OCI-LY7 (cell line): ENCODE measurements around the gene GREB1.

Source experiments
- EZH2phosphoT487 ChIP-seq: fragments of 200-600 bp; sonication (generic); IDR thresholded peaks from 2 replicates; pipeline ENCODE4 v1.6.1; 2018; ENCODE audit warnings: low read depth, borderline replicate concordance, mild to moderate bottlenecking, mixed run types, antibody characterized with exemption, low read length, moderate library complexity, mixed read lengths
- TF ChIP-seq, protein P1 (sequence below): fragments of 200-600 bp; sonication (generic); conservative IDR thresholded peaks from 2 replicates; pipeline ENCODE4 v1.5.1; 2014; ENCODE audit warnings: mild to moderate bottlenecking, antibody characterized with exemption, low read length, moderate library complexity, mixed read lengths

DNA sequence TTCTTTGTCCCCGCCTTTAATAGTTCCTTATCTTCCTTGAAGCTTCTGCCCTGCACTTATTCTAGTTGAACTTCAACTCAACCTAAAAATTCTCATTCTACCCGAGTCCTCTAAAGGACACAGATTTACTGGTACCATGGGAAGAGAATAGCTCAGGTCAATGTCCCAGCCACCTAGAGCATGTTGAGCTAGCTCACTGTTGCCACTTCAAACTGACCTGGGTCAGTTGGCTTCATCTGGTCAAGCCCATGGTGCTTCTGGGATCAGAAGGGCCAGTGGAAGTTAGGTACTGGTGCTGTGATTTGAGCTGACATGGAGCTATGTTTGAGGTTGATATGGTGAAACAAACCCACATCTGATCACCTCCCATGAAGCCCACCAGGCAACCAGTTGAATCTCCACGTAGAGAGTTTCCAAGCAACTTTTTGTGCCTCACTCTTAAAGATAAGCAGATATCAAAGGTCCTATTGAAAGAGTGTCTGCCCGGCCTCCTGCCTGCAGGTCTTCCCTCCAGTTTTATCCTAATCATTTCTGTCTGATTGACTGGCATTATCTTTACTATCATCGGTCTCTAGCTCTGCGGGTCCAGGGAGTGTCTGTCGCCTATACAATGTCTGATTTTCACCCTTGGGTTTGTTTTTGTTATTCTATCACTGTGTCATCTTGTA is 17.2 kb downstream of the GREB1 start:
- TF ChIP-seq, protein P1, sequence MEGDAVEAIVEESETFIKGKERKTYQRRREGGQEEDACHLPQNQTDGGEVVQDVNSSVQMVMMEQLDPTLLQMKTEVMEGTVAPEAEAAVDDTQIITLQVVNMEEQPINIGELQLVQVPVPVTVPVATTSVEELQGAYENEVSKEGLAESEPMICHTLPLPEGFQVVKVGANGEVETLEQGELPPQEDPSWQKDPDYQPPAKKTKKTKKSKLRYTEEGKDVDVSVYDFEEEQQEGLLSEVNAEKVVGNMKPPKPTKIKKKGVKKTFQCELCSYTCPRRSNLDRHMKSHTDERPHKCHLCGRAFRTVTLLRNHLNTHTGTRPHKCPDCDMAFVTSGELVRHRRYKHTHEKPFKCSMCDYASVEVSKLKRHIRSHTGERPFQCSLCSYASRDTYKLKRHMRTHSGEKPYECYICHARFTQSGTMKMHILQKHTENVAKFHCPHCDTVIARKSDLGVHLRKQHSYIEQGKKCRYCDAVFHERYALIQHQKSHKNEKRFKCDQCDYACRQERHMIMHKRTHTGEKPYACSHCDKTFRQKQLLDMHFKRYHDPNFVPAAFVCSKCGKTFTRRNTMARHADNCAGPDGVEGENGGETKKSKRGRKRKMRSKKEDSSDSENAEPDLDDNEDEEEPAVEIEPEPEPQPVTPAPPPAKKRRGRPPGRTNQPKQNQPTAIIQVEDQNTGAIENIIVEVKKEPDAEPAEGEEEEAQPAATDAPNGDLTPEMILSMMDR = no peak
- TF ChIP-seq EZH2phosphoT487 = no peak
